PC-3 (cell line): Measurements from ENCODE around the gene MROH2A. TPM values are rescaled to one million over a fixed set of nuclear protein-coding genes. Genes with fewer than 3 reads are reported as not detected.

Source experiments
- ATAC-seq: fragments of 200-7000 bp; cut with Tn5 transposase; 2 replicates; pipeline ENCODE4 v1.9.1; 2020; ENCODE audit warnings: mild to moderate bottlenecking, moderate library complexity
- BruUV-seq: library from RNA; stranded (reverse); fragments of 400-500 nt; replicated peaks from 2 replicates; lab custom pipeline; 2021; lab: Mats Ljungman, UMichigan
- CTCF ChIA-PET: fragments of 300-600 bp; sonication (Branson Sonifier 250); formaldehyde crosslinking; loops from one replicate; lab custom pipeline; 2022; ENCODE audit warnings: antibody characterized with exemption; lab: Charles Lee
- POLR2A ChIA-PET: fragments of 300-600 bp; sonication (Branson Sonifier 250); formaldehyde crosslinking; loops from one replicate; lab custom pipeline; 2022; ENCODE audit warnings: antibody characterized with exemption; ENCODE audit not compliant: unreplicated experiment; lab: Charles Lee
- DNase-seq: peaks from one replicate; pipeline ENCODE4 v3.0.0-alpha.2; 2015
- H2AFZ ChIP-seq: fragments of 300-600 bp; sonication (generic); 2 replicates; pipeline ENCODE4 v1.6.0; 2016; ENCODE audit warnings: antibody characterized with exemption, low read length
- H3F3A ChIP-seq: fragments of 300-600 bp; sonication (generic); one replicate; pipeline ENCODE4 v1.6.0; 2017; ENCODE audit warnings: antibody characterized with exemption, low read length, control low read depth, mild to moderate bottlenecking; ENCODE audit not compliant: unreplicated experiment
- H3K27ac ChIP-seq: fragments of 300-600 bp; sonication (generic); 2 replicates; pipeline ENCODE4 v1.5.1; 2016; ENCODE audit warnings: mild to moderate bottlenecking, low read length
- H3K27me3 ChIP-seq: fragments of 300-600 bp; sonication (generic); 2 replicates; pipeline ENCODE4 v1.6.1; 2016; ENCODE audit warnings: low read length, mixed read lengths
- H3K36me3 ChIP-seq: fragments of 300-600 bp; sonication (generic); 2 replicates; pipeline ENCODE4 v1.6.1; 2016; ENCODE audit warnings: low read depth, mixed run types, low read length, mixed read lengths
- H3K4me1 ChIP-seq: fragments of 300-600 bp; sonication (generic); 2 replicates; pipeline ENCODE4 v1.5.1; 2016; ENCODE audit warnings: low read length; ENCODE audit not compliant: insufficient read depth
- H3K4me2 ChIP-seq: fragments of 300-600 bp; sonication (generic); 2 replicates; pipeline ENCODE4 v1.6.0; 2016; ENCODE audit warnings: low read length
- H3K4me3 ChIP-seq: fragments of 300-600 bp; sonication (generic); 2 replicates; pipeline ENCODE4 v1.5.1; 2016; ENCODE audit warnings: mild to moderate bottlenecking, low read length, mixed read lengths
- H3K79me2 ChIP-seq: fragments of 300-600 bp; sonication (generic); 2 replicates; pipeline ENCODE4 v1.6.1; 2017; ENCODE audit warnings: low read length, mixed read lengths
- H3K9ac ChIP-seq: fragments of 300-600 bp; sonication (generic); 2 replicates; pipeline ENCODE4 v1.6.0; 2016; ENCODE audit warnings: mild to moderate bottlenecking, low read length
- H3K9me2 ChIP-seq: fragments of 300-600 bp; sonication (generic); replicated peaks from 2 replicates; pipeline ENCODE4 v1.6.1; 2016; ENCODE audit warnings: mixed run types, low read length, mixed read lengths
- H3K9me3 ChIP-seq: fragments of 300-600 bp; sonication (generic); 2 replicates; pipeline ENCODE4 v1.6.1; 2016; ENCODE audit warnings: low read length, mixed read lengths
- H4K20me1 ChIP-seq: fragments of 300-600 bp; sonication (generic); 2 replicates; pipeline ENCODE4 v1.6.1; 2016; ENCODE audit warnings: low read length, mixed read lengths
- EZH2 ChIP-seq: fragments of 300-600 bp; sonication (generic); IDR thresholded peaks from one replicate; pipeline ENCODE4 v1.6.1; 2017; ENCODE audit warnings: antibody characterized with exemption, mild to moderate bottlenecking, low read length; ENCODE audit not compliant: unreplicated experiment
- EZH2phosphoT487 ChIP-seq: fragments of 300-600 bp; sonication (generic); IDR thresholded peaks from 2 replicates; pipeline ENCODE4 v1.6.1; 2018; ENCODE audit warnings: mild to moderate bottlenecking, antibody characterized with exemption, low read length, borderline replicate concordance
- intact Hi-C: fragments of 100-400 bp; cut with micrococcal nuclease; formaldehyde crosslinking; loops from 2 replicates; pipeline ENCODE4 v1.9.0; 2023
- total RNA-seq: library from RNA; depleted of rRNA; stranded (reverse); fragments of >200 nt; gene quantifications from 2 replicates; pipeline ENCODE4 v1.2.3, GENCODE V29; 2014
- TF ChIP-seq, protein P1 (sequence below): fragments of 300-600 bp; sonication (generic); conservative IDR thresholded peaks from 2 replicates; pipeline ENCODE4 v1.5.1; 2017; ENCODE audit warnings: antibody characterized with exemption, low read depth, mild to moderate bottlenecking, low read length

MROH2A gene
- total RNA-seq, 1 experiment from 2014 or later, result not detected

DNA sequence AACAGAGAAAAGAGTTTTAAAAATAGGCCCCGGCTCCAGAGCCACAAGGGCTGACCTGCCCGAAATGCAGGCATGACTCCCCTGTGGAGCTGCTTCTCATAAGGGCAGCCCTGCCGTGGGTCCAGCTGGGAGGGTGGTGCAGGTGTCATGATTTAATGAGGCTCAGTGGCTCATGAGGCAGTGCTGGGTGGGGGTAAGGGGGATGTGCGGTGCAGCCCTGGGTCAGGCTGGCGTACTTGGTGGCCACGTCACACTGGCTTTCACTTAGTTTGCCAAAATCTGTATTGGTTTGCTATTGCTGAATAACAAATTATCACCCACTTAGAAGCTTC lies 42.6 kb downstream of the MROH2A start:
- Histone ChIP-seq H3K4me2 (no peak overlapping the region), H3K27me3 (no peaks in the 10 kb centered on the region), H3K79me2 (no peaks in the 10 kb centered on the region), H3K9me2 (no peaks in the 10 kb centered on the region), H3K9ac (no peak overlapping the region), H3F3A (no peaks in the 10 kb centered on the region), H3K4me3 (no peak overlapping the region), H3K36me3 (no peaks in the 10 kb centered on the region), H2AFZ (no peak overlapping the region), H3K27ac (no peak overlapping the region), H3K9me3 (no peaks in the 10 kb centered on the region), H3K4me1 (no peaks in the 10 kb centered on the region), H4K20me1 (no peaks in the 10 kb centered on the region)
- TF ChIP-seq EZH2 (no peak), EZH2phosphoT487 (no peak)
- TF ChIP-seq, protein P1, sequence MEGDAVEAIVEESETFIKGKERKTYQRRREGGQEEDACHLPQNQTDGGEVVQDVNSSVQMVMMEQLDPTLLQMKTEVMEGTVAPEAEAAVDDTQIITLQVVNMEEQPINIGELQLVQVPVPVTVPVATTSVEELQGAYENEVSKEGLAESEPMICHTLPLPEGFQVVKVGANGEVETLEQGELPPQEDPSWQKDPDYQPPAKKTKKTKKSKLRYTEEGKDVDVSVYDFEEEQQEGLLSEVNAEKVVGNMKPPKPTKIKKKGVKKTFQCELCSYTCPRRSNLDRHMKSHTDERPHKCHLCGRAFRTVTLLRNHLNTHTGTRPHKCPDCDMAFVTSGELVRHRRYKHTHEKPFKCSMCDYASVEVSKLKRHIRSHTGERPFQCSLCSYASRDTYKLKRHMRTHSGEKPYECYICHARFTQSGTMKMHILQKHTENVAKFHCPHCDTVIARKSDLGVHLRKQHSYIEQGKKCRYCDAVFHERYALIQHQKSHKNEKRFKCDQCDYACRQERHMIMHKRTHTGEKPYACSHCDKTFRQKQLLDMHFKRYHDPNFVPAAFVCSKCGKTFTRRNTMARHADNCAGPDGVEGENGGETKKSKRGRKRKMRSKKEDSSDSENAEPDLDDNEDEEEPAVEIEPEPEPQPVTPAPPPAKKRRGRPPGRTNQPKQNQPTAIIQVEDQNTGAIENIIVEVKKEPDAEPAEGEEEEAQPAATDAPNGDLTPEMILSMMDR, result no peak
- DNase-seq (no peak), ATAC-seq (no peak)
- no TSS peak for BruUV-seq
- POLR2A ChIA-PET, result no interaction called here
- intact Hi-C loops, result no loop called here
- CTCF ChIA-PET, result no interaction called here

DNA sequence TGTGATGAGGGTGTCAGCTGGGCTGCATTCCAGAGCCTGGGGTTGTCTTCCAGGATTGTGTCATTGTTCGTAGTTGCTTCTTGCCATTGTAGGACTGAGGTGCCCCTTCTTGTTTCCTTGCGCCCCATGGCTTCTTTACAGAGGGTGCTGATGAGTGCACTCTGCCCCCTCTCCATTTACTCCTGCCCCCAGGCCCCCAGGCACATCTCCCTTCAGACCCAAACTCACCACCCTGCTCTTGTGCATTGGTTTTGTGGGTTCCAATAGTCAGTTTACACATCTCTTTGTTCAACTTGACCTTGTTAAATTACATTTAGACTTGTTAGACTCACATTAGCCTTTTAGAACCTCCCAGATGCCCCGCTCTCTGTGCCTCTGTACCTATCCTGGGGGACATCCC lies 43.1 kb downstream of the MROH2A start:
- no peaks in the 10 kb centered on the region for H3F3A ChIP-seq

DNA sequence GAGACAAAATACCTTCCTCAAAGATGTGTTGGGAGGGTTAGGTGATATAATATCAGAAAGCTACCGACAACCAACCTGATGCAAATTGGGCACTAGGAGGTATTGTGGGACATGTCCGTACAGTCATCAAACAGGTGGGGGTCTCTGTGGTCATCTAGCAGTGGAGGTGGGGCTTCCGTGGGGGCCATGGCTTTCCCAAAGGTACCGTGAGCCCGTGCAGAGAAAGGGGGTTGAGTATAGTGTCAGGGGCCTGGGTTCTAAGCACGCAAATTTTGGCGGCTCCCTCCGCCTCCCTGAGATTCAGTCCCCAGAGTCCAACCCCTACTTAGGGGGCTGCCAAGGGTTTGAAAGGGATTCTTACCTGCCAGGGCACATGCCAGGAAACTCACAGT lies 43.6 kb downstream of the MROH2A start:
- DNase-seq (no peak), ATAC-seq (no peak)
- no peaks in the 10 kb centered on the region for H4K20me1 ChIP-seq
- intact Hi-C loops, result no loop called here
- H3K9ac ChIP-seq, result no peak overlapping the region
- H3K9me3 ChIP-seq, result no peaks in the 10 kb centered on the region
- H3K4me2 ChIP-seq, result no peak overlapping the region
- ChIA-PET POLR2A (no interaction called here), CTCF (no interaction called here)
- no peaks in the 10 kb centered on the region for H3K9me2 ChIP-seq
- H3K4me1 ChIP-seq, result no peaks in the 10 kb centered on the region
- H3K27me3 ChIP-seq, result no peaks in the 10 kb centered on the region
- TF ChIP-seq, protein P1, result no peak
- TF ChIP-seq EZH2, result no peak
- TF ChIP-seq EZH2phosphoT487, result no peak
- no peaks in the 10 kb centered on the region for H3F3A ChIP-seq
- H3K79me2 ChIP-seq, result no peaks in the 10 kb centered on the region
- no peak overlapping the region for H3K27ac ChIP-seq
- H2AFZ ChIP-seq, result no peak overlapping the region
- H3K4me3 ChIP-seq, result no peak overlapping the region
- H3K36me3 ChIP-seq, result no peaks in the 10 kb centered on the region
- no TSS peak for BruUV-seq

More for the DNA sequence above, 43.1 kb downstream of the MROH2A start:
- Histone ChIP-seq H3K9me3 (no peaks in the 10 kb centered on the region), H3K4me3 (no peak overlapping the region), H3K27me3 (no peaks in the 10 kb centered on the region), H3K9ac (no peak overlapping the region), H3K27ac (no peak overlapping the region), H3K4me1 (no peaks in the 10 kb centered on the region), H3K4me2 (no peak overlapping the region), H2AFZ (no peak overlapping the region), H3K9me2 (no peaks in the 10 kb centered on the region), H3K36me3 (no peaks in the 10 kb centered on the region), H4K20me1 (no peaks in the 10 kb centered on the region), H3K79me2 (no peaks in the 10 kb centered on the region)
- TF ChIP-seq EZH2, result no peak
- TF ChIP-seq, protein P1, result no peak
- TF ChIP-seq EZH2phosphoT487, result no peak
- ChIA-PET POLR2A (no interaction called here), CTCF (no interaction called here)
- no peak for ATAC-seq
- no TSS peak for BruUV-seq
- intact Hi-C loops, result no loop called here
- DNase-seq, result no peak
